Smooth muscle cell (in vitro differentiated cells): Measurements from ENCODE around the gene MATCAP1. TPM values are rescaled to one million over a fixed set of nuclear protein-coding genes. Genes with fewer than 3 reads are reported as not detected.

Experiments
- DNase-seq: peaks from one replicate; lab custom pipeline; 2025; ENCODE audit not compliant: unreplicated experiment; lab: John Stamatoyannopoulos, UW
- H2AFZ ChIP-seq: fragments of 200-600 bp; sonication (generic); 2 replicates; pipeline ENCODE4 v1.6.0; 2016; ENCODE audit warnings: antibody characterized with exemption, low read depth, mild to moderate bottlenecking
- H3F3A ChIP-seq: fragments of 200-600 bp; sonication (generic); 2 replicates; pipeline ENCODE4 v1.6.0; 2017; ENCODE audit warnings: antibody characterized with exemption, low read depth
- H3K27ac ChIP-seq: fragments of 200-600 bp; sonication (generic); 2 replicates; pipeline ENCODE4 v1.5.1; 2016; ENCODE audit warnings: low read depth, mild to moderate bottlenecking
- H3K27me3 ChIP-seq: fragments of 200-600 bp; sonication (generic); 2 replicates; pipeline ENCODE4 v1.6.1; 2016; ENCODE audit warnings: low read depth, mild to moderate bottlenecking
- H3K36me3 ChIP-seq: fragments of 200-600 bp; sonication (generic); 2 replicates; pipeline ENCODE4 v1.5.1; 2016; ENCODE audit warnings: low read depth
- H3K4me1 ChIP-seq: fragments of 200-600 bp; sonication (generic); 2 replicates; pipeline ENCODE4 v1.5.1; 2016; ENCODE audit warnings: low read depth
- H3K4me2 ChIP-seq: fragments of 200-600 bp; sonication (generic); 2 replicates; pipeline ENCODE4 v1.6.0; 2016; ENCODE audit warnings: mild to moderate bottlenecking
- H3K4me3 ChIP-seq: fragments of 200-600 bp; sonication (generic); 2 replicates; pipeline ENCODE4 v1.5.1; 2016; ENCODE audit warnings: mild to moderate bottlenecking
- H3K79me2 ChIP-seq: fragments of 200-600 bp; sonication (generic); 2 replicates; pipeline ENCODE4 v1.6.0; 2016; ENCODE audit warnings: low read depth, mild to moderate bottlenecking
- H3K9ac ChIP-seq: fragments of 200-600 bp; sonication (generic); 2 replicates; pipeline ENCODE4 v1.6.0; 2016; ENCODE audit warnings: low read depth
- H3K9me3 ChIP-seq: fragments of 200-600 bp; sonication (generic); replicated peaks from 2 replicates; pipeline ENCODE4 v1.5.1; 2016; ENCODE audit warnings: low read depth
- H4K20me1 ChIP-seq: fragments of 200-600 bp; sonication (generic); 2 replicates; pipeline ENCODE4 v1.6.0; 2016; ENCODE audit warnings: low read depth
- WGBS: methylation state at CpG from one replicate; pipeline ENCODE4 v1.1.7; 2016; ENCODE audit warnings: low lambda C conversion rate; 5-methylcytosine and 5-hydroxymethylcytosine counted together
- polyA plus RNA-seq: library from polyadenylated mRNA; unstranded; fragments of >200 nt; fragmentation: Nextera tagmentation; extraction: Ambion mirVana; gene quantifications from 2 replicates; pipeline ENCODE4 v1.2.1, GENCODE V29; 2016
- total RNA-seq: library from RNA; depleted of rRNA; stranded (reverse); fragments of >200 nt; gene quantifications from 2 replicates; pipeline ENCODE4 v1.2.3, GENCODE V29; 2014
- TF ChIP-seq, protein P1 (sequence below): fragments of 200-600 bp; sonication (generic); IDR thresholded peaks from 2 replicates; pipeline ENCODE4 v1.5.1; 2017; ENCODE audit warnings: borderline replicate concordance, mild to moderate bottlenecking, antibody characterized with exemption; ENCODE audit not compliant: insufficient read depth, poor library complexity, severe bottlenecking

The MATCAP1 gene
- total and polyA plus RNA-seq, 2 experiments from 2014 or later, result 24.0 to 24.7 TPM

DNA sequence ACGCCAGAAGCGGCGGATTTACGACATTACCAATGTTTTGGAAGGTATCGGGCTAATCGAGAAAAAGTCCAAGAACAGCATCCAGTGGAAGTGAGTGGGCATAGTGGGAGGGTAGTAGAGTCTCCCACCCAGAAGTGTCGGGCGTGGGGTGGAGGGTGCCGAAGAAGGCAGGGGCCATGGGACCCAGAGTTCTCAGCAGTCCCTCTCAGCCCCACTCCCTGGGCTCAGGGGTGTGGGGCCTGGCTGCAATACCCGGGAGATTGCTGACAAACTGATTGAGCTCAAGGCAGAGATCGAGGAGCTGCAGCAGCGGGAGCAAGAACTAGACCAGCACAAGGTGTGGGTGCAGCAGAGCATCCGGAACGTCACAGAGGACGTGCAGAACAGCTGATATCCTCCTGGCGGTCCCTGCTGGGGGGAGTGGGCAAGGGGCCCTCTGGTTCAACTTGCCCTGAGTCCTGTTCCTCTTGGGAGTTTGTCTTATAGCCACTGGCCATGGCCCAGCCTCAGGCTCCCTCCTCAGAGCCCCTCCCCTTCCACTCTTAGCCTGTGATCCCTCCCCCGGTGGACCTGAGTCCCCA, 9.1 kb upstream of the MATCAP1 start:
- no peak overlapping the region for H2AFZ ChIP-seq
- no peak for DNase-seq
- no peaks in the 10 kb centered on the region for H3K27me3 ChIP-seq
- peaks cover 7% of the 10 kb centered on the region for H3F3A ChIP-seq
- no peaks in the 10 kb centered on the region for H3K9me3 ChIP-seq
- 50% methylated on average over 17 of the region's 17 CpGs for WGBS
- H3K4me3 ChIP-seq, result peak overlapping the region; percentile 94
- H3K9ac ChIP-seq, result peak overlapping the region; percentile 92
- peaks cover 18% of the 10 kb centered on the region for H3K4me1 ChIP-seq
- peak overlapping the region; percentile 43 for H3K27ac ChIP-seq
- H3K79me2 ChIP-seq, result peaks cover 27% of the 10 kb centered on the region
- no peaks in the 10 kb centered on the region for H3K36me3 ChIP-seq
- TF ChIP-seq, protein P1, sequence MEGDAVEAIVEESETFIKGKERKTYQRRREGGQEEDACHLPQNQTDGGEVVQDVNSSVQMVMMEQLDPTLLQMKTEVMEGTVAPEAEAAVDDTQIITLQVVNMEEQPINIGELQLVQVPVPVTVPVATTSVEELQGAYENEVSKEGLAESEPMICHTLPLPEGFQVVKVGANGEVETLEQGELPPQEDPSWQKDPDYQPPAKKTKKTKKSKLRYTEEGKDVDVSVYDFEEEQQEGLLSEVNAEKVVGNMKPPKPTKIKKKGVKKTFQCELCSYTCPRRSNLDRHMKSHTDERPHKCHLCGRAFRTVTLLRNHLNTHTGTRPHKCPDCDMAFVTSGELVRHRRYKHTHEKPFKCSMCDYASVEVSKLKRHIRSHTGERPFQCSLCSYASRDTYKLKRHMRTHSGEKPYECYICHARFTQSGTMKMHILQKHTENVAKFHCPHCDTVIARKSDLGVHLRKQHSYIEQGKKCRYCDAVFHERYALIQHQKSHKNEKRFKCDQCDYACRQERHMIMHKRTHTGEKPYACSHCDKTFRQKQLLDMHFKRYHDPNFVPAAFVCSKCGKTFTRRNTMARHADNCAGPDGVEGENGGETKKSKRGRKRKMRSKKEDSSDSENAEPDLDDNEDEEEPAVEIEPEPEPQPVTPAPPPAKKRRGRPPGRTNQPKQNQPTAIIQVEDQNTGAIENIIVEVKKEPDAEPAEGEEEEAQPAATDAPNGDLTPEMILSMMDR, result no peak
- H3K4me2 ChIP-seq, result peak overlapping the region; percentile 100
- peaks cover 39% of the 10 kb centered on the region for H4K20me1 ChIP-seq

DNA sequence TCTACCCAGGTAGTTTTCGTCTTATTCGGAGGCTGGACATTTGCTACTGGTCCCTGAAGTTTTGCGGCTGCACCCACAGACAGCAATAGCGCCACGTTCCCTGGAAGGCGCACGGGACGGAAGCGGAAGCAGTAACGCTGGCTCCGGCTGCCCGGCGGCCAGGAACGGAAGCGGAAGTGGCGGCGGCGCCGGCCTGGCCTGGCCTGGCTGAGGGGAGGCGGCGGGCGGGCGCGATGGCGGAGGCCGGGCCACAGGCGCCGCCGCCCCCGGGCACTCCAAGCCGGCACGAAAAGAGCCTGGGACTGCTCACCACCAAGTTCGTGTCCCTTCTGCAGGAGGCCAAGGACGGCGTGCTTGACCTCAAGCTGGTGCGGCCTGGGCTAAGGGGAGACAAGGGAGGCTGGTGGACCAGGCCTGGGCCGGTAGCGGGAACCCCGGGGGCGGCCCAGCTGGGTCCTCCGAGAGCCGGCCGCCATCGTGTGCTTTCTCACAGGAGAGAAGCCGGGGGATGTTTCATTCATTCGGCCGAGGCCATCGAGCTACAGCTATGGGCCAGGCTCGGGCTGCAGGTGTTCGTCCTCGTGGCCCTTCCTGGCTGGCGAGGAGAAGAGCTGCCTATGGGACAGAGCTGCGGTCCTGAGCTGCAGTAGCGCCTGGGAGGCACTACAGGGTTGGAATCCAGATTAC, 8.4 kb upstream of the MATCAP1 start, which contains the start of gene E2F4:
TSS of gene E2F4 (plus strand) at position 161 of the 687 bp plus-strand sequence. CDS start at position 234, 73 bp downstream.
- peak within 1 kb of the TSS; percentile 44 for H2AFZ ChIP-seq
- H3K79me2 ChIP-seq, result peaks cover 27% of the 10 kb centered on the region
- peak within 1 kb of the TSS; percentile 94 for H3K4me3 ChIP-seq
- H3K27ac ChIP-seq, result peak within 1 kb of the TSS; percentile 43
- H3K9ac ChIP-seq, result peak within 1 kb of the TSS; percentile 92
- WGBS, result under 1% methylated on average over 52 of the region's 54 CpGs
- peaks cover 18% of the 10 kb centered on the region for H3K4me1 ChIP-seq
- H3K27me3 ChIP-seq, result no peaks in the 10 kb centered on the region
- H3K4me2 ChIP-seq, result peak within 1 kb of the TSS; percentile 100
- H4K20me1 ChIP-seq, result peaks cover 32% of the 10 kb centered on the region
- peak; percentile 53 for DNase-seq
- TF ChIP-seq, protein P1, result no peak
- H3K36me3 ChIP-seq, result no peaks in the 10 kb centered on the region
- H3K9me3 ChIP-seq, result no peaks in the 10 kb centered on the region
- H3F3A ChIP-seq, result peaks cover 5% of the 10 kb centered on the region

DNA sequence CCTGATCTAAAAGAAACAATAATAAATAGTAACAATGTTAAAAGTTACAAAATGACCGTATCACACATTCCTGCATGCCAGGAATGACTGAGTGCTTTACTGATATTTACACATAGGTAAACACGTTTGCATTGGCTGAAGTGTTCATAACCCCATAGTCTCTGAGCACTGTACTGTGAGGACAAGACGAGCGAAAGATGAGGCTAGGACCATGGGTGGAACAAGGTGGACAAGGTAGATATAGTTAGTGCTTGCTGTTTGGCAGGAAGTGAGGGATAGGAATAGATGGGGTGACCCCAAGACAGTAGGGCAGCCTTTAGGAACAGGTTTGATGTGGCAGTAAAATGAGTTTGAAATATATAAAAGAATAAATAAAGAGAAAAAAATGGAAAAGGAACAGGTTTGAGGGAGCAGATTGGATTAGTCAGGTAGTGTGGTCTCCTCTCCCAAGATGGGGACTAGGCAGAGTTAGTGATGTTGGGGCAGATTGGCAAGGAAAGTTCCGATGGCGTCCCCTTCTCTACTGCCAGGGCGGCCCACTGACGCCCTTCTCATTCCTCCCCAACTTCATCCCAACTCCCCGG, 7.7 kb upstream of the MATCAP1 start:
- H3K9me3 ChIP-seq, result no peaks in the 10 kb centered on the region
- no peaks in the 10 kb centered on the region for H3K36me3 ChIP-seq
- H3K9ac ChIP-seq, result no peak overlapping the region

More for the DNA sequence above, 7.7 kb upstream of the MATCAP1 start:
- TF ChIP-seq, protein P1, result no peak
- H3K27me3 ChIP-seq, result no peaks in the 10 kb centered on the region
- H3F3A ChIP-seq, result no peaks in the 10 kb centered on the region
- H3K79me2 ChIP-seq, result peaks cover 27% of the 10 kb centered on the region
- H3K27ac ChIP-seq, result no peak overlapping the region
- H3K4me1 ChIP-seq, result peaks cover 18% of the 10 kb centered on the region
- H2AFZ ChIP-seq, result no peak overlapping the region
- H4K20me1 ChIP-seq, result peaks cover 26% of the 10 kb centered on the region
- WGBS, result 38% methylated on average over 9 of the region's 9 CpGs
- no peak for DNase-seq
- peak overlapping the region; percentile 100 for H3K4me2 ChIP-seq
- H3K4me3 ChIP-seq, result peak overlapping the region; percentile 94
